Dermis blood vessel endothelial cell (primary cell): ENCODE data around the gene TFIP11. TPM values are rescaled to one million over a fixed set of nuclear protein-coding genes. Genes with fewer than 3 reads are reported as not detected.
A peak's percentile ranks its signal among the peaks of the same experiment; 100 is the strongest.

Source experiments
- DNase-seq: peaks from one replicate; pipeline ENCODE4 v3.0.0; 2010
- total RNA-seq: library from RNA; depleted of rRNA; stranded (reverse); fragments of >200 nt; gene quantifications from 2 replicates; pipeline ENCODE4 v1.2.3, GENCODE V29; 2014

TFIP11 gene
- 44.6 and 54.1 TPM in 2 replicates for total RNA-seq

- DNase-seq = peak; percentile 97
These were observed at the start of gene TFIP11 for GRCh38 chr22:26512149-26512793. Gene TFIP11, minus strand, starts transcription at chr22:26512473. Its CDS starts 2,201 bp downstream, at chr22:26510272.

DNA sequence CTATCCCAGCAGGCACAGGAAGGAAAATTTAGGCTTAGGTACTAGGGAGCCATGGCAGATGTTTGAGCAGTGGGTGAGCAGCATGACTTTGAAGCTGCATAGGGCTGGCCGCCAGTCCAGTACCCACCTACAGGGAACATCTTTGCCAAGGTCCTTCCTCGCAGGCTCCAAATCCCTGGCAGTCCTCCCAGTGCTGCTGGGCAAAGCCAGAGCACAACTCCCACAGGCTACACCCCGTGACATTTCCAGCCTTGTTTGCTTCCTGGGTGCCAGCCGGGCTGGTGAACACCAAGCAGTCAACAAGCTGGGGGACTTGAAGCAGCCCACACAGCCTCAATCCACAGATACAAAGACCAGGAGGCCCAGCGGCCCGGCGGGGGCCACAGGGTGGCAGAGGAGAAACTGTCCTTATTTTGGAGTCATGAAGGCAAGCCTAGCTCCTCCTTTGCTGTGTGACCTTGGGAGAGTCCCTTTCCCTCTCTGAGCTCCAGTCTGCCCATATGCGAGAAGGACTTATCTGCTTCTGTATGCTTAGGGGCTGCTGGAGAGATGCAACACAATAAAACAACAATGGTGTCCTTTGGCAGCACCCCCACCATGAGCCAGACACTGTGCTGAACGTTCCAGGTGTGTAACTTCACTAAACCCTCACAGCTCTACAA lies 49.6 kb upstream of the TFIP11 start:
- DNase-seq = no peak

DNA sequence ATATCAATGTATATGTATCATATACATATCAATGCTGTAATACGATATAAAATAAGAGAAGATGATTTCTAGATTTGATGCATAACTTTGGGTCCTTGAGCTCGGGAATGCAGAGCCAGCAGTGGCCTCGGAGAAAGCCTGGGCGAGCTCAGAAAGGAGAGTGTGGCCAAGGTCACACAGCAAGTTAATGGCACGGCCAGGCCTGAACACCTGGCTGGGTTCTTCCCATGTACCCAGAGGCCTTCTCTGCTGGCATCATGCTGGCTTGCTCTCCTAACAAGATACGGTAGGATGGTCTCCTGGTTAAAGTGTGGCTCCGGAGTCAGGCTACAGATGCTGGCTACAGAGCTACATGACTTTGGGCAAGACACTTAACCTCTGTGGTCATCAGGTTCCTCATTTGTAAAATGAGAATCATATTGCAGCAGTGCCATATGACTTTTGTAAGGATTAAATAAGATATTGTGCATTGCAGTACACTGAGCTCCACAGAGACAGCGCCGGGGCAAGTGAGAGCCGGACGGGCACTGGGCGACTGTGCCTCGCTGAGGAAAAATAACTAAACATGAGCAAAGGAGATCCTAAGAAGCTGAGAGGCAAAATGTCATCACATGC lies 47.8 kb upstream of the TFIP11 start:
- DNase-seq = no peak

GRCh38 chr22:26558248-26558895 lies 46.1 kb upstream of the TFIP11 start:
- no peak for DNase-seq

DNA sequence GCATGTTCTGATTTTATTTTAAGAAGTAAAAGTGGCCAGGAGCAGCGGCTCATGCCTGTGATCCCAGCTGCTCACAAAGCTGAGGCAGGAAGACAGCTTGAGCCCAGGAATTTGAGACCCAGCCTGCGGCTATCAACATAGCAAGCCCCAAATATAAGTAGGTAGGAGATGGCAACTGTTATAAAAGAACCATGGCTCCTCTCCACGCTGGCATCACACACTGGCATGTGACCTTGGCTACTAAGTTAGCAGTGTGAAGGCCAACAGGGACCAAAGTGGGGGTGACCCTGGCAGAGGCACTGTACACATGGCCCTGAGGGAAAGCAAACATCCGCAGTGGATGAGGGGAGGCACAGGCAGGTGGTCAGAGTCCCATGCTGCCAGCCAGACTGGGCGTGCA lies 44.6 kb upstream of the TFIP11 start:
- DNase-seq = no peak

GRCh38 chr22:26555478-26555877 lies 43.2 kb upstream of the TFIP11 start:
- DNase-seq = no peak

GRCh38 chr22:26554956-26555355 lies 42.7 kb upstream of the TFIP11 start:
- DNase-seq = no peak

DNA sequence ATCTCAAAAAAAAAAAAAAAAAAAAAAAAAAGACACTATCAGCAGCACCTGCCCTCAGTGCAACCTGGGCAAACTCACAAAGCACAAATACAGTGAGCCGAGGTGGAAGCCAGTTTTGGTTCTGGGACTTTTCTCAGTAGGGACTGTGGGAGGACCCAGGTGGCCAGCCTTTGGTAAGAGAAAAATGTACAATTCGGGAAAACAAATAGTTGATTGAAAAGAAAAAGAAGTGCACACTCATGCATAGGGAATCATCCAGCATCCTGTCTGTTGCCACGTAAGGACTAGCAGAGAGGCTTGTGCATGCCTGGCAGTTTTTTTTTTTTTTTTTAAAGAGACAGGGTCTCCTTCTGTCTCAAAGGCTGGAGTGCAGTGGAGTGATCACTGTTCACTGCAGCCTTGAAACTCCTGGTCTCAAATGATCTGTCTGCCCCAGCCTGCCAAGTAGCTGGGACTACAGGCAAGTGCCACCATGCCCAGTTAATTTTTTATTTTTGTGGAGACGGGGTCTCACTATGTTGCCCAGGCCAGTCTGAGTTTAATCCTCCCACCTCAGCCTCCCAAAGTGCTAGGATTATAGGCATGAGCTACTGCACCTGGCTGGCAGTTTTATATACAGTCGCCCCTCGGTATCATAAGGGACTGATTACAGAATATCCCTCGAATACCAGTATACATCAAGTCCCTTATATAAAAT lies 40.9 kb upstream of the TFIP11 start:
- peak; percentile 79 for DNase-seq

- no peak for DNase-seq
These were observed 40.2 kb upstream of the TFIP11 start for GRCh38 chr22:26552466-26552865.

DNA sequence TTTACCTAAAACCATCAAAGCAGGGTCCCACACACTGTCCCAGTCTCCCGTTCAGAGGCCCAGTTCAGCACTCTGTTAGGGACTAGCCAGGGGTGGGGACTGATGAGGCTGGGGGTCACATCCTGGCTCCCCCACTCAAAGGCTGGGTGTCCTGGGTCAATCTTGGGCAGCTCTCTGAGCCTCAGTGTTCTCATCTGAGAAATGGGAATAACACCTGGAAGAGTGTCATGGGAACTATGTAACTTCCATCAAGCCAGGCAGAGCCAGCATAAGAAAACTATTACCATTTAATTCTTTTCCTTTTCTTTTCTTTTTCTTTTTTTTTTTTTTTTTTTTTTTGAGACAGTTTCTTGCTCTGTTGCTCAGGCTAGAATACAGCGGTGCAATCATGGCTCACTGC lies 39.3 kb upstream of the TFIP11 start:
- no peak for DNase-seq

GRCh38 chr22:26550498-26551033 lies 38.3 kb upstream of the TFIP11 start:
- no peak for DNase-seq

DNA sequence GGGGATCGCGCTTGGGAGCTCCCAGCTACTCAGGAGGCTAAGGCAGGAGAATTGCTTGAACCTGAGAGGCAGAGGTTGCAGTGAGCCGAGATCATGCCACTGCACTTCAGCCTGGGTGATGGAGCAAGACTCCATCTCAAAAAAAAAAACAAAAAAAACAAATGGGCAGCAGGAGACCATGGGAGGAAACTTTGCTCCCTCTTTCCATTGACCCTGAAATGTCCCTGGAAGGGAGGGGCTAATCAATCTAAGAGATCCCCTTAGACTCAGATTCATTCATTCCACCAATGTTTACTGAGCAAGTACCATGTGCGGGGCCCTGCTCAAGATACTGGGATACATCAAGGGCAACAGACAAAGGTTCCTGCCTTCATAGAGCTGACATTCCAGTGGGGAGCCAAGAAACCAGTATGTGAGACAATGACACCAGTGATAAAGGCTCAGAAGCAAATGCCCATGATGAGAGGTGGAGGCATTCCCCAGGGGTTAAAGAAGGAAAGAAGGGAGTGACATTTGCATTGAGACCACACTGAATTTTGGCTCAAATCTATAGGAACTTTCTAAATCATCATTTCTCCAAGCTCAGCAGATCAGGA lies 37.7 kb upstream of the TFIP11 start:
- DNase-seq = no peak

- no peak for DNase-seq
These were observed 36.7 kb upstream of the TFIP11 start for GRCh38 chr22:26548984-26549383.

GRCh38 chr22:26548303-26548702 lies 36.0 kb upstream of the TFIP11 start:
- no peak for DNase-seq

- DNase-seq = no peak
These were observed 35.6 kb upstream of the TFIP11 start for GRCh38 chr22:26547837-26548236.

DNA sequence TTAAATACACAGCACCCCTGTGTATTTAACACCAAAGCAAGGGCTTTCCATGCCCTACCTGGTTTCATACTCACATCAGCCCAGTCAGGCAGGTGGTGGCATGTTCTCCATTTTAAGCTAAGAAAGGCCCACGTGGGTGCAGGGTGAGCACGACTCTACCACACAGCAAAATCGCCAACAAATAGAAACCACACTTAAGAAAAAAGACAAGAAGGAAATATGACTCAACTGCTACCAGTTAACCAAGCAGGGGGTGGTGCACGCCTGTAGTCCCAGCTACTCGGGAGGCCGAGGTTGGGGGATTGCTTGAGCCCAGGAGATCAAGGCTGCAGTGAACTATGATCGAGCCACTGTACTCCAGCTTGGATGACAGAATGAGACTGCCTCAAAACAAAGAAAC lies 35.2 kb upstream of the TFIP11 start:
- DNase-seq = no peak

DNA sequence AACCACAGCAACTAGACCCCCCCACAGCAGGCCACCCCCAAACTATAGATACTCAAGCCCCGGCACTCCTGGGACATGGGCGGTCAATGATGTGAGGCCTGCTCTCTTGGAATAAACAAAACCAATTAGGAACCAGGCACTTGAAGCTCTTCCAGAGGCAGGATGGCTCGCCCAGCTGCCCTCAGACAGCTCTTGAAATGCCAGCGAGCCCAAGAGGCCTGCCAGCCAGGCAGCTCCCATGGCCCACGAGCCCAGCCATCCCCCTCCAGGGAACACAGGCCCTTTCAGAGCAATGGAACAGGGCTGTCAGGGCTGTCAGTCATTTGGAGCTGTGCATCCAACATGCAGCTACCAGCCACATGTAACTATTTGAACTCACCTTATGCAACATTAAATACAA lies 34.0 kb upstream of the TFIP11 start:
- no peak for DNase-seq

GRCh38 chr22:26545827-26546226 lies 33.6 kb upstream of the TFIP11 start:
- no peak for DNase-seq

DNA sequence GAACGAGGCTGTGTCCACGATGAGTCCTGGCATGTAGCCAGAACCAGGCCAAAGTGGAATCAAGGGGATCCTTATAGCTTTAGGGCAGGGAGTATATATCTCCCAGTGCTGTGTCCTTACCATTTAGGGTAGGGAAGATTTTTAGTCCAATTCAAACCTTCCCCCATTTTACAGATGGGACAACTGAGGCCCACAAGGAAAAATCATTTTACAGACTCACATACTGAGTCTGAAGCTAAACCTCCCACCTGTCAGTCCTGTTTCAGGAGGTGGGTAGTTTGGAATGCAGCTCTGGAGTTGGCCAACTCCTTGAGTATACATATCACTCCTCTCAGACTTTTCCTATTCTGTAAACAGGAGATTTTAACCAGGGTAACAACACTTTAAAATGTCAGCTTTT lies 33.1 kb upstream of the TFIP11 start:
- no peak for DNase-seq

GRCh38 chr22:26544489-26544888 lies 32.2 kb upstream of the TFIP11 start:
- no peak for DNase-seq

- peak; percentile 30 for DNase-seq
These were observed 30.6 kb upstream of the TFIP11 start for GRCh38 chr22:26542831-26543230.

DNA sequence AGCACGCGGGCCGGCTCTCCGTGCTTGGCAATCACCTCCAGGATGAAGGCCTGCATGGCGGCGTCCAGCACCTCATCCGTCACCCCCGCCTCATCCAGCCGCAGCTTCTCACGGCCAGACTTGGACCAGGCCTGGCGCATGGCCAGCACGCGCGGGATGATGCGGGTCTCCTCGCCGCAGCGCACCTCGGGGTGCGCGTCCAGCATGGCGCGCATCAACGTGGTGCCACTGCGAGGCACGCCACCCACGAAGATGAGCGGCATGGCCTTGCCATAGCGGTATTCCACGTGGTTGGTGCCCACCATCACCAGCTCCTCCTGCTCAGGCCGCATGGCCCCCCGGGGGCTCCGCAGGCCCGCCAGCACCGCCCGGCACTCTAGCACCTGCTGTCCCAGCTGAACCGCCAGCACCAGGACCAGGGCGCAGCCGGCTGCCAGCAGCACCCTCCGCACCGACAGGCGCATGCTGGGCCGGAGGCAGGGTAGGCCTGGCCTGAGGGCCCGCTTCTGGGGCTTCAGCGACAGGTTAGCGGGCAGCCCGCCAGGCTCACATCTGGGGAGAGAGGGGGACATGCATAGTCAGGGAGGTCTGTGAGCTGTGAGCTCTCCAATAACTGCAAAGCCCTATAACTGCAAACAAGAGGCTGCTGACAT lies 29.0 kb upstream of the TFIP11 start:
- no peak for DNase-seq
